Hepatocyte (in vitro differentiated cells): ENCODE measurements around the gene VPS13D. TPM values are rescaled to one million over a fixed set of nuclear protein-coding genes. Genes with fewer than 3 reads are reported as not detected.

Experiments used
- DNase-seq: peaks from one replicate; pipeline ENCODE4 v3.0.0-alpha.2; 2016; ENCODE audit warnings: low spot score
- H2AFZ ChIP-seq: fragments of 200-600 bp; sonication (generic); 2 replicates; pipeline ENCODE4 v1.6.0; 2016; ENCODE audit warnings: antibody characterized with exemption, mild to moderate bottlenecking
- H3K27ac ChIP-seq: fragments of 200-600 bp; sonication (generic); 2 replicates; pipeline ENCODE4 v1.5.1; 2016; ENCODE audit warnings: mild to moderate bottlenecking
- H3K27me3 ChIP-seq: fragments of 200-600 bp; sonication (generic); 2 replicates; pipeline ENCODE4 v1.6.1; 2016
- H3K36me3 ChIP-seq: fragments of 200-600 bp; sonication (generic); replicated peaks from 2 replicates; pipeline ENCODE4 v1.5.1; 2016; ENCODE audit warnings: low read depth; ENCODE audit not compliant: insufficient read depth
- H3K4me1 ChIP-seq: fragments of 200-600 bp; sonication (generic); 2 replicates; pipeline ENCODE4 v1.5.1; 2016; ENCODE audit warnings: mild to moderate bottlenecking, moderate library complexity; ENCODE audit not compliant: insufficient read depth
- H3K4me2 ChIP-seq: fragments of 200-600 bp; sonication (generic); 2 replicates; pipeline ENCODE4 v1.6.0; 2016
- H3K4me3 ChIP-seq: fragments of 200-600 bp; sonication (generic); 2 replicates; pipeline ENCODE4 v1.5.1; 2016; ENCODE audit warnings: mild to moderate bottlenecking
- H3K79me2 ChIP-seq: fragments of 200-600 bp; sonication (generic); 2 replicates; pipeline ENCODE4 v1.6.0; 2017; ENCODE audit warnings: mild to moderate bottlenecking
- H3K9me2 ChIP-seq: fragments of 200-600 bp; sonication (generic); replicated peaks from 2 replicates; pipeline ENCODE4 v1.6.0; 2017; ENCODE audit warnings: mild to moderate bottlenecking; ENCODE audit not compliant: insufficient read depth
- H3K9me3 ChIP-seq: fragments of 200-600 bp; sonication (generic); 2 replicates; pipeline ENCODE4 v1.5.1; 2016; ENCODE audit warnings: low read depth, mild to moderate bottlenecking
- H4K20me1 ChIP-seq: fragments of 200-600 bp; sonication (generic); 2 replicates; pipeline ENCODE4 v1.6.0; 2016; ENCODE audit warnings: mild to moderate bottlenecking; ENCODE audit not compliant: insufficient read depth, poor library complexity, severe bottlenecking
- EZH2 ChIP-seq: fragments of 200-600 bp; sonication (generic); IDR thresholded peaks from 2 replicates; pipeline ENCODE4 v1.6.1; 2016; ENCODE audit warnings: antibody characterized with exemption, mild to moderate bottlenecking, borderline replicate concordance
- EZH2phosphoT487 ChIP-seq: fragments of 200-600 bp; sonication (generic); IDR thresholded peaks from one replicate; pipeline ENCODE4 v1.6.1; 2018; ENCODE audit warnings: antibody characterized with exemption, mild to moderate bottlenecking, low read depth, moderate library complexity; ENCODE audit not compliant: unreplicated experiment, severe bottlenecking
- WGBS: methylation state at CpG from one replicate; pipeline ENCODE4 v1.1.6; 2016; ENCODE audit warnings: low lambda C conversion rate; ENCODE audit errors: missing lambda C conversion rate; 5-methylcytosine and 5-hydroxymethylcytosine counted together
- polyA plus RNA-seq: library from polyadenylated mRNA; unstranded; fragments of >200 nt; fragmentation: Nextera tagmentation; extraction: Ambion mirVana; gene quantifications from 2 replicates; pipeline ENCODE4 v1.2.1, GENCODE V29; 2016
- total RNA-seq: library from RNA; depleted of rRNA; stranded (reverse); fragments of >200 nt; gene quantifications from 2 replicates; pipeline ENCODE4 v1.2.3, GENCODE V29; 2014
- TF ChIP-seq, protein P1 (sequence below): fragments of 200-600 bp; sonication (generic); IDR thresholded peaks from 2 replicates; pipeline ENCODE4 v1.5.1; 2016; ENCODE audit warnings: antibody characterized with exemption, mild to moderate bottlenecking; ENCODE audit not compliant: poor library complexity

Gene VPS13D
- total and polyA plus RNA-seq, 2 experiments from 2014 or later = 7.3 to 32.2 TPM

DNA sequence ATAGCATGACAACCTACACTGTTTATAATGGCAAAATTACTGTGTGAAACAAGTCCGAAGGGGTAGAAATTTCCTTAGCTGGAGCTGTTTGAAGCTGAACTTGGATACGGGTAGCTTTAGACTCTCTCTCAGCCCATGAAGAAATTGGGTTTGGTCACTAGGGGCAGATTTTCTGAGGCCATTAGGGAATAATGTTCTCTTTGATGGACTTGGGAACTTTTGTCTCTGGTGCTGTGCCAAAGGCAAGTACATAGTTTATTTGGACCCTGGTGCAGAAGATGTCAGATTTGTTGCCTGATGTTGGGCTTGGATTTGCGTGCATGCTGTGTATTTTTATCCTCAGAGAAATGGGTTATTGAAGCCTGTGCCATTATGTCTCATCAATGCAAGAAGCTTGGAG lies 109.6 kb downstream of the VPS13D start:
- Histone ChIP-seq H4K20me1 (no peaks in the 10 kb centered on the region), H3K4me2 (peak overlapping the region; percentile 10), H3K36me3 (no peaks in the 10 kb centered on the region), H3K4me3 (no peak overlapping the region), H3K79me2 (no peaks in the 10 kb centered on the region), H2AFZ (no peak overlapping the region), H3K27ac (peak overlapping the region; percentile 31), H3K9me2 (no peaks in the 10 kb centered on the region), H3K9me3 (no peaks in the 10 kb centered on the region), H3K27me3 (no peaks in the 10 kb centered on the region), H3K4me1 (peaks cover 21% of the 10 kb centered on the region)
- 60% methylated on average over 3 of the region's 3 CpGs for WGBS
- DNase-seq = peak; percentile 11
- TF ChIP-seq, protein P1, sequence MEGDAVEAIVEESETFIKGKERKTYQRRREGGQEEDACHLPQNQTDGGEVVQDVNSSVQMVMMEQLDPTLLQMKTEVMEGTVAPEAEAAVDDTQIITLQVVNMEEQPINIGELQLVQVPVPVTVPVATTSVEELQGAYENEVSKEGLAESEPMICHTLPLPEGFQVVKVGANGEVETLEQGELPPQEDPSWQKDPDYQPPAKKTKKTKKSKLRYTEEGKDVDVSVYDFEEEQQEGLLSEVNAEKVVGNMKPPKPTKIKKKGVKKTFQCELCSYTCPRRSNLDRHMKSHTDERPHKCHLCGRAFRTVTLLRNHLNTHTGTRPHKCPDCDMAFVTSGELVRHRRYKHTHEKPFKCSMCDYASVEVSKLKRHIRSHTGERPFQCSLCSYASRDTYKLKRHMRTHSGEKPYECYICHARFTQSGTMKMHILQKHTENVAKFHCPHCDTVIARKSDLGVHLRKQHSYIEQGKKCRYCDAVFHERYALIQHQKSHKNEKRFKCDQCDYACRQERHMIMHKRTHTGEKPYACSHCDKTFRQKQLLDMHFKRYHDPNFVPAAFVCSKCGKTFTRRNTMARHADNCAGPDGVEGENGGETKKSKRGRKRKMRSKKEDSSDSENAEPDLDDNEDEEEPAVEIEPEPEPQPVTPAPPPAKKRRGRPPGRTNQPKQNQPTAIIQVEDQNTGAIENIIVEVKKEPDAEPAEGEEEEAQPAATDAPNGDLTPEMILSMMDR = peak; percentile 18
- TF ChIP-seq EZH2phosphoT487 = no peak

DNA sequence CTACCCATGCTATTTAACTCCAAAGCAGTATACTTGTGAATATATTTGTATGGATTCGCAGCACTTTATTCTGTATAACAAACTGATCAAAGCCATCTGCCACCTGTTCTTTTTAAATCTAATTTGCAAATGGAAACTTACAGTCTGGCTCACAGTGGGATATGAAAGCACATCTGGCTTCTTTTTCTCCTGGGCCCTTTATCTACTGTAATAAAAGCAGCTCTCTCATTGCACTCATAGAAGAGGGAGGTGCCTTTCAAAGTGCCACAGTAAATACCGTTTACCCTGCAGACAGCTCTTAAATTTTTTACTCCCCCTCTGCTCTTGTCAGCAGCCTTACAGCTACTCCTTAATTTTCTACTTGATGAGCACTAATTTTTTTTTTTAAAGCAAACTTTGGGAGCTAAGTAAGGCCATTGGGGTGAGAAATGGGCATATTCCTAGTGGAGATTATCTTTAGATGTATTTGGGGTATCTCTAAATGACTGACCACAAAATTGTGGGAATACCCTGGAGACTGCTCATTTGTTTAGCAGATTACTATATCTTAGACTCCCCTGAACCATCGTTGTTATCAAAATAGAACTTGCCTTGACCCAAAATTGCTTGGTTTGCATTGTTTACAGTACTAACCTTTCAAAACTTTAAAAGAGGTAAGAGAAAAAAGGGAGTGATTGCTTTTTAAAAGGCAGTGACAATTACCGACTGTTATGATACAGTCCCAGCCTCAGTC lies 110.1 kb downstream of the VPS13D start:
- no peaks in the 10 kb centered on the region for H4K20me1 ChIP-seq
- no peak overlapping the region for H3K27ac ChIP-seq
- no peaks in the 10 kb centered on the region for H3K9me2 ChIP-seq
- no peaks in the 10 kb centered on the region for H3K27me3 ChIP-seq
- H2AFZ ChIP-seq = no peak overlapping the region
- H3K4me3 ChIP-seq = no peak overlapping the region
- H3K9me3 ChIP-seq = no peaks in the 10 kb centered on the region
- H3K79me2 ChIP-seq = no peaks in the 10 kb centered on the region
- H3K4me1 ChIP-seq = peaks cover 21% of the 10 kb centered on the region
- peak; percentile 27 for DNase-seq
- TF ChIP-seq EZH2phosphoT487 (no peak), EZH2 (no peak)
- TF ChIP-seq, protein P1 = no peak
- H3K36me3 ChIP-seq = no peaks in the 10 kb centered on the region
- peak overlapping the region; percentile 10 for H3K4me2 ChIP-seq
- 35% methylated on average over 4 of the region's 4 CpGs for WGBS

DNA sequence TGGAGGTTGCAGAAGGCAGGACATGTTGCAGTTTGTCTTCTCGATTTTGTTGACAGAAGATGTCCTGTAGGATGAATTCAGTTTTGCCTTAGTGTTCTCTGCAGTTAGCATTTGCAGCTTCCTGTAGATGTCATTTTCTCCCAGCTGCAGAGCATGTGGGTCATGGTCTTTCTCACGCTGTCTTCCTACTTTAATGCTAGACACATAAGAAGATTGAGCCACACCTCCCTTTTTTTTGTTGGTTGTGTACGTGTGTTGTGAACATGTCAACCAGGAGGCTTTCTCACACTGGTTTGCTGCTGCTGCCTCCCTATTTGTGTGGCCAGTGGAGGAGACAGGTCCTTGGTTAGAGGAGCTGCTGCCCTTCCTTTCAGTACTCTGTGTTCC lies 110.7 kb downstream of the VPS13D start:
- Histone ChIP-seq H3K27me3 (no peaks in the 10 kb centered on the region), H3K4me2 (no peak overlapping the region), H3K9me3 (no peaks in the 10 kb centered on the region), H4K20me1 (no peaks in the 10 kb centered on the region), H2AFZ (no peak overlapping the region), H3K4me3 (no peak overlapping the region), H3K27ac (no peak overlapping the region), H3K36me3 (no peaks in the 10 kb centered on the region), H3K9me2 (no peaks in the 10 kb centered on the region), H3K4me1 (peaks cover 21% of the 10 kb centered on the region), H3K79me2 (no peaks in the 10 kb centered on the region)
- TF ChIP-seq, protein P1 = no peak
- TF ChIP-seq EZH2phosphoT487 (no peak), EZH2 (no peak)
- 66% methylated on average over 3 of the region's 3 CpGs for WGBS
- DNase-seq = no peak
